CD4-positive, alpha-beta T cell treated with Interleukin-15 for 4 hours (primary cell): ENCODE results near the gene SMPD4.
A peak's percentile ranks its signal among the peaks of the same experiment; 100 is the strongest.
"Not testable (repeated sequence)": the region's sequence is repeated elsewhere in the genome, so short reads cannot be mapped to it uniquely, and the experiment has no call there.

ENCODE experiments used
- DNase-seq: peaks from one replicate; pipeline ENCODE4 v3.0.0-alpha.2; 2020; ENCODE audit warnings: low spot score

The SMPD4 gene, protein sequence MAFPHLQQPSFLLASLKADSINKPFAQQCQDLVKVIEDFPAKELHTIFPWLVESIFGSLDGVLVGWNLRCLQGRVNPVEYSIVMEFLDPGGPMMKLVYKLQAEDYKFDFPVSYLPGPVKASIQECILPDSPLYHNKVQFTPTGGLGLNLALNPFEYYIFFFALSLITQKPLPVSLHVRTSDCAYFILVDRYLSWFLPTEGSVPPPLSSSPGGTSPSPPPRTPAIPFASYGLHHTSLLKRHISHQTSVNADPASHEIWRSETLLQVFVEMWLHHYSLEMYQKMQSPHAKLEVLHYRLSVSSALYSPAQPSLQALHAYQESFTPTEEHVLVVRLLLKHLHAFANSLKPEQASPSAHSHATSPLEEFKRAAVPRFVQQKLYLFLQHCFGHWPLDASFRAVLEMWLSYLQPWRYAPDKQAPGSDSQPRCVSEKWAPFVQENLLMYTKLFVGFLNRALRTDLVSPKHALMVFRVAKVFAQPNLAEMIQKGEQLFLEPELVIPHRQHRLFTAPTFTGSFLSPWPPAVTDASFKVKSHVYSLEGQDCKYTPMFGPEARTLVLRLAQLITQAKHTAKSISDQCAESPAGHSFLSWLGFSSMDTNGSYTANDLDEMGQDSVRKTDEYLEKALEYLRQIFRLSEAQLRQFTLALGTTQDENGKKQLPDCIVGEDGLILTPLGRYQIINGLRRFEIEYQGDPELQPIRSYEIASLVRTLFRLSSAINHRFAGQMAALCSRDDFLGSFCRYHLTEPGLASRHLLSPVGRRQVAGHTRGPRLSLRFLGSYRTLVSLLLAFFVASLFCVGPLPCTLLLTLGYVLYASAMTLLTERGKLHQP

GRCh38 chr2:130181325-130181879 lies at the start of gene SMPD4:
Gene SMPD4, minus strand, starts transcription at chr2:130181602. Its CDS starts 5,010 bp downstream, at chr2:130176592.
- DNase-seq = peak; percentile 98

GRCh38 chr2:130230907-130231306 lies 49.5 kb upstream of the SMPD4 start:
- not testable (repeated sequence) for DNase-seq

- DNase-seq = not testable (repeated sequence)
Observed at GRCh38 chr2:130230376-130230775, 49.0 kb upstream of the SMPD4 start.

DNA sequence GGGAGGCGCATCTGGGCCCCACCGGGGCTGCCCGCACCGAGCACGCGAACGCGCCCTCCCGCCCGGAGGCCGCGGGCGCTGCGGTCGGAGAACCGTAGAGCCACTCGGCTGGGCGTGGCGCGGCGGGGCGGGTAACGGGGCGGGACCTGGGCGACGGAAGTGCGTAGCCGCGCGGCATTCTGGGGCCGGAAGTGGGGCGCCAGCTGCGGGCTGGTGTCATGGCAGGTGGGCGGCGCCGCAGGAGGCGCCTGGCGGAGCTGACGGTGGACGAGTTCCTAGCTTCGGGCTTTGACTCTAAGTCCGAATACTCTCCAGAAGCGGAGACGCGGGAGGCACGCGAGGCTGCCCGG lies 47.7 kb upstream of the SMPD4 start:
- DNase-seq = peak; percentile 9

- DNase-seq = not testable (repeated sequence)
Observed at GRCh38 chr2:130228467-130229160, 47.2 kb upstream of the SMPD4 start.

DNA sequence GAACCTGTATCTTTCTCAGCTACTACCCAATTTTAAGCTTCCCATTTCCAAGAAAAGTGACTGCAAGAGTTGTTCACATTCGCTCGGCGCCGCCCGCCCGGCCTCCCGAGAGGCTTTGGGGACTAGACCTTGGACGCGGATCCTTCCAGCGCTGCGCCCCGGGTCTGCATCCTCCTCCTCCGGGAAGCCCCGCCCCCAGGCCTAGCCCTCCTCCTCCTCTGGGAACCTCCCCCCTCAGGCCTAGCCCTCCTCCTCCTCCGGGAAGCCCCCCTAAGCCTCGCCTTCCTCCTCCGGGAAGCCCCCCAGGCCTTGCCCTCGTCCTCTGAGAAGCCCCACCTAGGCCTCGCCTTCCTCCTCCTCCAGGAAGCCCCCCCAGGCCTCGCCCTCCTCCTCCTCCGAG lies 46.6 kb upstream of the SMPD4 start:
- not testable (repeated sequence) for DNase-seq

GRCh38 chr2:130222523-130222922 lies 41.1 kb upstream of the SMPD4 start:
- DNase-seq = not testable (repeated sequence)

- not testable (repeated sequence) for DNase-seq
Observed at GRCh38 chr2:130220505-130220904, 39.1 kb upstream of the SMPD4 start.

DNA sequence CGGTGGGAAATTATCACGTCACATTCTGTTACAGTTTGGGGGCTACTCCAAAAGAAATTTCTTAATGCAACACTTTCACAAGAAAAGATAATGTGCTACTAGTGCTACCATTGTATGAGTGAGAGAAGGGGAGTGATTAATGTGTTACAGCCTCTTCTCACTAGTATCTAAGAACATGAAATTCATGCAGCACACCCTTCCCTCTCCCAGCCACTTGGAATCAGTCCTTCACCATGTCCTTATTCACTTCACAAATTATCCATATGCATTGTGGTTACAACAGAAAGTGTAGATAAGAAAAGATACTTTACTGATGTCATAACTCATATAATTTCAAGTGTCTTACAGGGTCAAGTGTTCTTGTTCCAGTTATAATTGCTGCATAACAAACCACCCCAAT lies 37.7 kb upstream of the SMPD4 start:
- not testable (repeated sequence) for DNase-seq

- DNase-seq = not testable (repeated sequence)
Observed at GRCh38 chr2:130207051-130207450, 25.6 kb upstream of the SMPD4 start.

DNA sequence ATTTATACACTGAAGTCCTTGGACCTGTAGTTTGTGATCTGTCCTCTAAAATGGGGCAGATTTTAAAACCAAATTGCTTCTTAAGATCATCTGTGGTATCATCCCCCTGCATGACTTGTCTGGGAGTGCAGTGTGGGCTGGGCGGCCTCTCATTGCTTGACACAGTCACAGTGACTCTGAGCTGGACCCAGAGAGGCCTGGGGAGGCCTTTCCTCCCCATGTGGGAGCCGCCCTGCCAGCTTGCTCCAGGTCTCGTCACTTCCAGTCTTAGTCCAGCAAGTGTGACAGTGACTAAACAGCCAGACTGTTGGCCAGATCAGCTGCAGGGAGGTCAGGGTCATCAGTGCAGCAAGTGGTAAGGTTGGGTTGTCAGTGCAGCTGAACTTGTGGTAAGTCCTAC lies 21.7 kb upstream of the SMPD4 start:
- DNase-seq = not testable (repeated sequence)

GRCh38 chr2:130202518-130202917 lies 21.1 kb upstream of the SMPD4 start:
- DNase-seq = not testable (repeated sequence)

DNA sequence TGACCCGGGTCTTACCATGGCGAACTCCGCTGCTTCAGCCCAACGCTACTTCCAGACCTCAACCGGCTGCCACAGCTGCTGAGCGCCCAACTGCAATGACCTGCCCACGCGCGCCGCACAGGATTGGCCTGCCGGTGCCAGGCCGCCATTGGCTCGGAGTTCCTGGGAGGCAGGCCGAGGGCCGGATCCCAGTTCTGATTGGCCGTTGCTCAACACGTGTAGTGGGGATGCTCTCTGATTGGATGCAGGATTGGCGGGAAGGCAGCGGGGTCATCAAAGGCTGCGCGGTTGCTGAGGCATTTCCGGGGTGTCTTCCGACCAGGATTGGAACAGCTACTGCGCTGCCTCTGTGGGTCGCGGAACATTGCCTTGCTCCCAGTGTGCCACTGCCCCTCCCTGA lies 16.9 kb upstream of the SMPD4 start, which contains the start of gene TUBA3E:
Gene TUBA3E (minus strand): TSS at position 97 of the 400 bp plus-strand sequence. CDS start 79 bp downstream, at position 18.
- no peak for DNase-seq

GRCh38 chr2:130196052-130196451 lies 14.7 kb upstream of the SMPD4 start:
- not testable (repeated sequence) for DNase-seq

- DNase-seq = not testable (repeated sequence)
Observed at GRCh38 chr2:130195089-130195635, 13.8 kb upstream of the SMPD4 start.

DNA sequence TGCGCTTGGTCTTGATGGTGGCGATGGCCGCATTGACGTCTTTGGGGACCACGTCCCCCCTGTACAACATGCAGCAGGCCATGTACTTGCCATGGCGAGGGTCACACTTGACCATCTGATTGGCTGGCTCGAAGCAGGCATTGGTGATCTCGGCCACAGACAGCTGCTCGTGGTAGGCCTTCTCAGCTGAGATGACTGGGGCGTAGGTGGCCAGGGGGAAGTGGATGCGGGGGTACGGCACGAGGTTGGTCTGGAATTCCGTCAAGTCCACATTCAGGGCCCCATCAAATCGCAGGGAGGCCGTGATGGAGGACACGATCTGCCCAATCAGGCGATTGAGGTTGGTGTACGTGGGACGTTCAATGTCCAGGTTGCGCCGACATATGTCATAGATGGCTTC lies 12.4 kb upstream of the SMPD4 start:
- DNase-seq = not testable (repeated sequence)

- not testable (repeated sequence) for DNase-seq
Observed at GRCh38 chr2:130192451-130192850, 11.0 kb upstream of the SMPD4 start.

DNA sequence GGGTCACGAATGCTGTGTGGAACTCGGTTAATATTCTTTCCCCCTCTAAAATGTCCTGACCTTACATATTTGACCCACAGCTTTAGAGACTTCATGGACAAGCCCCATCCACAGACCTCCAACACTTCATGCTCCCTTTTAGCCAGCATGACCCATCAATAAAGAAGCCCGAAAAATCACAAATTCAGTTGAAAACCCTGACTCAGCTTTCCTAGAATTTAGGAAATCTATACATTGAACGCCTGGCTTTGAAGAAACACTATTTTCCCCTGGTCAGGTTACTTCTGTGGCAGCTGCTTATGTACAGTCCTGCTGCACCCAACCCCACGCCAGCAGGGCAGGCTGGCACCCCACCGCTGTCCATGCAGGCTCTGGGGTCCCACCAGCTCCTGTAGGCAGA lies 9.9 kb upstream of the SMPD4 start:
- DNase-seq = not testable (repeated sequence)

GRCh38 chr2:130190237-130190636 lies 8.8 kb upstream of the SMPD4 start:
- DNase-seq = no peak

- DNase-seq = not testable (repeated sequence)
Observed at GRCh38 chr2:130188958-130189357, 7.6 kb upstream of the SMPD4 start.
